HG03469 (cell line): ENCODE measurements around the gene GSG1L.
"Not testable (repeated sequence)": the region's sequence is repeated elsewhere in the genome, so short reads cannot be mapped to it uniquely, and the experiment has no call there.

Experiments
- ATAC-seq: cut with Tn5 transposase; IDR thresholded peaks from one replicate; pipeline ENCODE4 v1.9.1; 2021; ENCODE audit warnings: mild to moderate bottlenecking, moderate library complexity, moderate number of reproducible peaks; ENCODE audit not compliant: unreplicated experiment

GSG1L gene

GRCh38 chr16:27985981-27986380 is 77.5 kb downstream of the GSG1L start:
- ATAC-seq: no peak

GRCh38 chr16:27984121-27984520 is 79.4 kb downstream of the GSG1L start:
- no peak for ATAC-seq

- ATAC-seq: no peak
Observed at GRCh38 chr16:27983244-27983643, 80.3 kb downstream of the GSG1L start.

GRCh38 chr16:27982184-27982583 is 81.3 kb downstream of the GSG1L start:
- no peak for ATAC-seq

GRCh38 chr16:27980919-27981700 is 82.4 kb downstream of the GSG1L start:
- no peak for ATAC-seq

GRCh38 chr16:27980076-27980775 is 83.3 kb downstream of the GSG1L start:
- no peak for ATAC-seq

GRCh38 chr16:27979668-27980067 is 83.8 kb downstream of the GSG1L start:
- ATAC-seq: not testable (repeated sequence)

GRCh38 chr16:27978876-27979275 is 84.6 kb downstream of the GSG1L start:
- no peak for ATAC-seq

- no peak for ATAC-seq
Observed at GRCh38 chr16:27977966-27978365, 85.5 kb downstream of the GSG1L start.

- no peak for ATAC-seq
Observed at GRCh38 chr16:27976990-27977389, 86.5 kb downstream of the GSG1L start.

GRCh38 chr16:27974896-27975540 is 88.5 kb downstream of the GSG1L start:
- no peak for ATAC-seq

- no peak for ATAC-seq
Observed at GRCh38 chr16:27973678-27974077, 89.8 kb downstream of the GSG1L start.

- ATAC-seq: no peak
Observed at GRCh38 chr16:27972500-27972899, 91.0 kb downstream of the GSG1L start.

- no peak for ATAC-seq
Observed at GRCh38 chr16:27969574-27969973, 93.9 kb downstream of the GSG1L start.

- ATAC-seq: no peak
Observed at GRCh38 chr16:27967169-27967568, 96.3 kb downstream of the GSG1L start.

- ATAC-seq: no peak
Observed at GRCh38 chr16:27966756-27967155, 96.8 kb downstream of the GSG1L start.

- no peak for ATAC-seq
Observed at GRCh38 chr16:27965801-27966200, 97.7 kb downstream of the GSG1L start.

GRCh38 chr16:27963471-27963965 is 100.0 kb downstream of the GSG1L start:
- no peak for ATAC-seq

GRCh38 chr16:27962197-27962596 is 101.3 kb downstream of the GSG1L start:
- no peak for ATAC-seq

- no peak for ATAC-seq
Observed at GRCh38 chr16:27961296-27961620, 102.3 kb downstream of the GSG1L start.

GRCh38 chr16:27960619-27961295 is 102.8 kb downstream of the GSG1L start:
- no peak for ATAC-seq
